ENCODE measurements around the gene APBB2. TPM values are rescaled to one million over a fixed set of nuclear protein-coding genes. Genes with fewer than 3 reads are reported as not detected.

APBB2 gene
- total RNA-seq, 2 donors from 2014 or later, result 56.1 to 64.8 TPM

GRCh38 chr4:41142376-41143310 is 71.7 kb downstream of the APBB2 start:
- H3K36me3 ChIP-seq (ENCODE audit: control insufficient read depth, insufficient read depth, low read length), result peaks cover 7% of the 10 kb centered on the region
- peaks cover 23% of the 10 kb centered on the region for H3K36me3 Mint-ChIP-seq (ENCODE audit: low read depth)
- H3K9me3 Mint-ChIP-seq, result no peaks in the 10 kb centered on the region
- no peaks in the 10 kb centered on the region for H3K27me3 Mint-ChIP-seq (ENCODE audit: insufficient read depth)
- H3K27me3 ChIP-seq (ENCODE audit: control insufficient read depth, insufficient read depth, low read length, poor library complexity, severe bottlenecking), result no peaks in the 10 kb centered on the region
- WGBS, 2 experiments (ENCODE audit: insufficient coverage in 1 of 2, insufficient read length in 1 of 2), result 93 to 97% methylated on average over 6 to 10 of the region's 10 CpGs
- H3K4me1 ChIP-seq (ENCODE audit: control insufficient read depth, insufficient read depth, low read length), result peaks cover 23% of the 10 kb centered on the region
- no peak overlapping the region for H3K4me3 Mint-ChIP-seq
- peaks cover 44% of the 10 kb centered on the region for H3K4me1 Mint-ChIP-seq
- DNase-seq, result no peak
- no peak for TF ChIP-seq CTCF (conservative IDR thresholded peaks at IDR 0.05)
- peaks cover 11% of the 10 kb centered on the region for H3K9me3 ChIP-seq (ENCODE audit: control insufficient read depth, low read length)
- no peak overlapping the region for H3K9ac ChIP-seq (ENCODE audit: extremely low read depth, low read length, poor library complexity, severe bottlenecking)
- H3K4me3 ChIP-seq (ENCODE audit: low read length), result no peak overlapping the region
- H3K27ac ChIP-seq (ENCODE audit: low read depth, low read length), result no peak overlapping the region
- peak overlapping the region; percentile 8 for H3K27ac Mint-ChIP-seq

GRCh38 chr4:41141900-41142299 is 72.4 kb downstream of the APBB2 start:
- no peaks in the 10 kb centered on the region for H3K27me3 ChIP-seq (ENCODE audit: control insufficient read depth, insufficient read depth, low read length, poor library complexity, severe bottlenecking)
- H3K36me3 ChIP-seq (ENCODE audit: control insufficient read depth, insufficient read depth, low read length), result peaks cover 7% of the 10 kb centered on the region
- H3K4me3 Mint-ChIP-seq, result no peak overlapping the region
- H3K4me3 ChIP-seq (ENCODE audit: low read length), result no peak overlapping the region
- 100% methylated on average over 1 of the region's 1 CpG for WGBS, 2 experiments (ENCODE audit: insufficient coverage in 1 of 2, insufficient read length in 1 of 2)
- no peak for DNase-seq
- no peak overlapping the region for H3K9ac ChIP-seq (ENCODE audit: extremely low read depth, low read length, poor library complexity, severe bottlenecking)
- H3K9me3 ChIP-seq (ENCODE audit: control insufficient read depth, low read length), result peaks cover 16% of the 10 kb centered on the region
- no peak for TF ChIP-seq CTCF (conservative IDR thresholded peaks at IDR 0.05)
- H3K4me1 ChIP-seq (ENCODE audit: control insufficient read depth, insufficient read depth, low read length), result peaks cover 19% of the 10 kb centered on the region
- peaks cover 23% of the 10 kb centered on the region for H3K36me3 Mint-ChIP-seq (ENCODE audit: low read depth)
- H3K9me3 Mint-ChIP-seq, result no peaks in the 10 kb centered on the region
- H3K4me1 Mint-ChIP-seq, result peaks cover 39% of the 10 kb centered on the region
- H3K27me3 Mint-ChIP-seq (ENCODE audit: insufficient read depth), result no peaks in the 10 kb centered on the region
- H3K27ac Mint-ChIP-seq, result no peak overlapping the region
- H3K27ac ChIP-seq (ENCODE audit: low read depth, low read length), result no peak overlapping the region

- Histone ChIP-seq H3K27ac (ENCODE audit: low read depth, low read length) (no peak overlapping the region), H3K9me3 (ENCODE audit: control insufficient read depth, low read length) (peaks cover 16% of the 10 kb centered on the region), H3K9ac (ENCODE audit: extremely low read depth, low read length, poor library complexity, severe bottlenecking) (no peak overlapping the region), H3K36me3 (ENCODE audit: control insufficient read depth, insufficient read depth, low read length) (peaks cover 7% of the 10 kb centered on the region), H3K27me3 (ENCODE audit: control insufficient read depth, insufficient read depth, low read length, poor library complexity, severe bottlenecking) (no peaks in the 10 kb centered on the region), H3K4me1 (ENCODE audit: control insufficient read depth, insufficient read depth, low read length) (peaks cover 18% of the 10 kb centered on the region), H3K4me3 (ENCODE audit: low read length) (no peak overlapping the region)
- H3K27ac Mint-ChIP-seq, result no peak overlapping the region
- H3K4me1 Mint-ChIP-seq, result peaks cover 42% of the 10 kb centered on the region
- peak; percentile 55 for DNase-seq
- no peak for TF ChIP-seq CTCF (conservative IDR thresholded peaks at IDR 0.05)
- H3K27me3 Mint-ChIP-seq (ENCODE audit: insufficient read depth), result no peaks in the 10 kb centered on the region
- WGBS, 2 experiments (ENCODE audit: insufficient coverage in 1 of 2, insufficient read length in 1 of 2), result 72 to 74% methylated on average over 5 to 6 of the region's 6 CpGs
- peaks cover 23% of the 10 kb centered on the region for H3K36me3 Mint-ChIP-seq (ENCODE audit: low read depth)
- no peaks in the 10 kb centered on the region for H3K9me3 Mint-ChIP-seq
- H3K4me3 Mint-ChIP-seq, result no peak overlapping the region
These were observed 73.9 kb downstream of the APBB2 start for GRCh38 chr4:41140410-41140809.

Data from endodermal cell (in vitro differentiated cells).